T-cell (primary cell): Measurements from ENCODE around the gene LCN9. TPM values are rescaled to one million over a fixed set of nuclear protein-coding genes. Genes with fewer than 3 reads are reported as not detected.

ENCODE experiments used
- ATAC-seq, 4 experiments: fragments of 200-7000 bp in 3 of 4; fragments of 150-1000 bp in 1 of 4; cut with Tn5 transposase; replicated peaks in 1 of 4; 1 replicate in 3 of 4; 2 replicates in 1 of 4; pipeline ENCODE4 v1.10.0; 2021; ENCODE audit warnings: moderate library complexity in 3 of 4, mild to moderate bottlenecking in 2 of 4, moderate number of reproducible peaks in 1 of 4
- CTCF ChIA-PET, 2 donors: fragments of 300-600 bp; sonication (Branson Sonifier 250); formaldehyde crosslinking; loops; one replicate each; lab custom pipeline; 2022; ENCODE audit warnings: antibody characterized with exemption in 2 of 2; lab: Charles Lee
- POLR2A ChIA-PET, 2 donors: fragments of 300-600 bp; sonication (Branson Sonifier 250); formaldehyde crosslinking; loops; one replicate each; lab custom pipeline; 2022; ENCODE audit warnings: antibody characterized with exemption in 2 of 2; lab: Charles Lee
- DNase-seq, 35 experiments: peaks; one replicate each; pipeline versions ENCODE4 v3.0.0 to v3.0.0-alpha.2; 2013 to 2023
- H3K27ac ChIP-seq: one replicate; pipeline ENCODE4 v1.5.1; 2013; ENCODE audit warnings: low read length
- H3K27me3 ChIP-seq, 2 experiments: replicated peaks in 1 of 2; 1 replicate in 1 of 2; 2 replicates in 1 of 2; pipeline versions ENCODE4 v1.6.1 to v1.7.0; 2013; ENCODE audit warnings: low read length in 1 of 2, mixed read lengths in 1 of 2; ENCODE audit not compliant: control insufficient read depth in 2 of 2, insufficient read depth in 2 of 2; ENCODE audit errors: extremely low read depth in 1 of 2
- H3K36me3 ChIP-seq, 2 donors: 1 replicate in 1 of 2; 2 replicates in 1 of 2; pipeline versions ENCODE4 v1.6.1 to v1.7.0; 2013; ENCODE audit warnings: low read length in 1 of 2; ENCODE audit not compliant: control insufficient read depth in 2 of 2, insufficient read depth in 1 of 2; ENCODE audit errors: extremely low read depth in 1 of 2
- H3K4me1 ChIP-seq, 2 experiments: 1 replicate in 1 of 2; 2 replicates in 1 of 2; pipeline versions ENCODE4 v1.6.1 to v1.7.0; 2013; ENCODE audit warnings: low read length in 2 of 2, mixed read lengths in 1 of 2; ENCODE audit not compliant: insufficient read depth in 2 of 2, control insufficient read depth in 1 of 2; ENCODE audit errors: extremely low read depth in 1 of 2
- H3K4me3 ChIP-seq, 2 donors: 1 replicate in 1 of 2; 2 replicates in 1 of 2; pipeline versions ENCODE4 v1.5.1 to v1.7.0; 2013; ENCODE audit warnings: mild to moderate bottlenecking in 2 of 2, low read length in 1 of 2, moderate library complexity in 1 of 2; ENCODE audit not compliant: control insufficient read depth in 1 of 2; ENCODE audit errors: extremely low read depth in 1 of 2
- H3K9me3 ChIP-seq: 2 replicates; pipeline ENCODE4 v1.7.0; 2013
- H3K27ac Mint-ChIP-seq, 2 donors: one replicate each; pipeline ENCODE4 v1.8.0; 2020 to 2021; ENCODE audit warnings: mild to moderate bottlenecking in 2 of 2, mixed read lengths in 2 of 2
- H3K27me3 Mint-ChIP-seq, 2 donors: one replicate each; pipeline ENCODE4 v1.8.0; 2021 to 2022; ENCODE audit warnings: mixed read lengths in 2 of 2
- H3K36me3 Mint-ChIP-seq: one replicate; pipeline ENCODE4 v1.8.0; 2021; ENCODE audit warnings: mixed read lengths
- H3K4me1 Mint-ChIP-seq, 3 donors: one replicate each; pipeline ENCODE4 v1.8.0; 2020 to 2022; ENCODE audit warnings: mixed read lengths in 3 of 3, mild to moderate bottlenecking in 1 of 3
- H3K4me3 Mint-ChIP-seq, 3 donors: one replicate each; pipeline ENCODE4 v1.8.0; 2020 to 2022; ENCODE audit warnings: mild to moderate bottlenecking in 3 of 3, mixed read lengths in 3 of 3, moderate library complexity in 3 of 3
- H3K9me3 Mint-ChIP-seq, 3 donors: one replicate each; pipeline ENCODE4 v1.8.0; 2020 to 2022; ENCODE audit warnings: mixed read lengths in 3 of 3
- WGBS: methylation state at CpG from one replicate; pipeline ENCODE4 v1.1.5; 2013; ENCODE audit warnings: missing lambda C conversion rate; ENCODE audit not compliant: insufficient coverage; 5-methylcytosine and 5-hydroxymethylcytosine counted together
- total RNA-seq, 35 experiments: library from RNA in 6 of 35; stranded (reverse) in 6 of 35; fragments of 120-200 nt in 1 of 35; gene quantifications; one replicate each; pipeline versions ENCODE4 v1.2.1 to v1.2.4 and lab custom pipeline; 2013 to 2026

Gene LCN9
- total RNA-seq, 5 donors from 2014 or later (not counting 1 experiment from before 2014, with no cell fraction given), result not detected

- no peaks in the 10 kb centered on the region for H3K36me3 ChIP-seq
- ATAC-seq (no peak), DNase-seq (no peak)
- POLR2A ChIA-PET, result no interaction called here
- H3K4me3 ChIP-seq, result no peak overlapping the region
- Mint-ChIP-seq H3K9me3 (no peaks in the 10 kb centered on the region), H3K36me3 (no peaks in the 10 kb centered on the region), H3K27ac (no peak overlapping the region), H3K4me3 (no peak overlapping the region), H3K27me3 (peaks cover 12 to 19% of the 10 kb centered on the region in 2 donors), H3K4me1 (no peaks in the 10 kb centered on the region)
- CTCF ChIA-PET, result no interaction called here
- peaks cover 0 to 15% of the 10 kb centered on the region in 2 experiments for H3K27me3 ChIP-seq
- no peaks in the 10 kb centered on the region for H3K9me3 ChIP-seq
- no peaks in the 10 kb centered on the region for H3K4me1 ChIP-seq
- H3K27ac ChIP-seq, result no peak overlapping the region
- 79% methylated on average over 9 of the region's 15 CpGs for WGBS
Observed at GRCh38 chr9:135657416-135657815, 5.7 kb upstream of the LCN9 start.

DNA sequence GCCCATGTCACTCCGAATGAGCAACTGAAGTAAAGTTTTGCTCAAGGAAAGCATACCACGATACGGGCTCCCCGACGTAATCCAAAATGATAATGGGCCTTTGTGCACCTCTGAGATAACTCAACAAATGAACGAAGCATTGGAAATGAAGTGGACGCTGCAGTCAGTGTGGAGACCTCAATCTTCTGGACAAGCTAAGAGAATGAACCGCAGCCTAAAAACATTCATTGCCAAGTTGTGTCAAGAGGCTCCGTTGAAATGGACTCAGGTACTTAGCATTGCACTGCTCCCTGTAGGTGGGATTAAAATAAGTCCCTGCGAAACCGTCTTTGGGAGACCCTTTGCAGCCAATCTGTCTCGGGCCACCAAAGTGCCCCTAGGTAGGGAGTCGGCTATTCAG lies 3.9 kb upstream of the LCN9 start:
- Mint-ChIP-seq H3K4me3 (no peak overlapping the region), H3K9me3 (no peaks in the 10 kb centered on the region), H3K27me3 (peaks cover 12 to 17% of the 10 kb centered on the region in 2 donors), H3K36me3 (no peaks in the 10 kb centered on the region), H3K27ac (no peak overlapping the region), H3K4me1 (no peaks in the 10 kb centered on the region)
- Histone ChIP-seq H3K4me3 (no peak overlapping the region), H3K27ac (no peak overlapping the region), H3K36me3 (no peaks in the 10 kb centered on the region), H3K27me3 (peaks cover 0 to 21% of the 10 kb centered on the region in 2 experiments), H3K9me3 (no peaks in the 10 kb centered on the region), H3K4me1 (no peaks in the 10 kb centered on the region)
- ChIA-PET CTCF (no interaction called here), POLR2A (no interaction called here)
- DNase-seq (no peak), ATAC-seq (no peak)
- WGBS, result 81% methylated on average over 11 of the region's 13 CpGs

GRCh38 chr9:135660407-135660806 lies 2.7 kb upstream of the LCN9 start:
- Mint-ChIP-seq H3K27ac (no peak overlapping the region), H3K4me3 (no peak overlapping the region), H3K4me1 (no peaks in the 10 kb centered on the region), H3K36me3 (no peaks in the 10 kb centered on the region), H3K9me3 (no peaks in the 10 kb centered on the region), H3K27me3 (peaks cover 6 to 8% of the 10 kb centered on the region in 2 donors)
- H3K4me1 ChIP-seq, result no peaks in the 10 kb centered on the region
- ChIA-PET POLR2A (no interaction called here), CTCF (no interaction called here)
- ATAC-seq, result no peak
- no peak for DNase-seq
- H3K9me3 ChIP-seq, result no peaks in the 10 kb centered on the region
- peaks cover 0 to 24% of the 10 kb centered on the region in 2 experiments for H3K27me3 ChIP-seq
- 90% methylated on average over 17 of the region's 22 CpGs for WGBS
- no peak overlapping the region for H3K27ac ChIP-seq
- H3K4me3 ChIP-seq, result no peak overlapping the region
- H3K36me3 ChIP-seq, result no peaks in the 10 kb centered on the region

GRCh38 chr9:135661816-135662560 lies 1.1 kb upstream of the LCN9 start:
- no peaks in the 10 kb centered on the region for H3K9me3 Mint-ChIP-seq
- no peak overlapping the region for H3K4me3 ChIP-seq
- H3K4me1 ChIP-seq, result no peaks in the 10 kb centered on the region
- H3K27ac Mint-ChIP-seq, result no peak overlapping the region
- ATAC-seq (no peak), DNase-seq (no peak)
- H3K27ac ChIP-seq, result no peak overlapping the region
- H3K36me3 Mint-ChIP-seq, result no peaks in the 10 kb centered on the region
- CTCF ChIA-PET, result no interaction called here
- H3K27me3 Mint-ChIP-seq, result peaks cover 0 to 2% of the 10 kb centered on the region in 2 donors
- H3K27me3 ChIP-seq, result peaks cover 0 to 18% of the 10 kb centered on the region in 2 experiments
- H3K36me3 ChIP-seq, result no peaks in the 10 kb centered on the region
- 93% methylated on average over 7 of the region's 19 CpGs for WGBS
- H3K9me3 ChIP-seq, result no peaks in the 10 kb centered on the region
- POLR2A ChIA-PET, result no interaction called here
- H3K4me1 Mint-ChIP-seq, result no peaks in the 10 kb centered on the region
- H3K4me3 Mint-ChIP-seq, result no peak overlapping the region

DNA sequence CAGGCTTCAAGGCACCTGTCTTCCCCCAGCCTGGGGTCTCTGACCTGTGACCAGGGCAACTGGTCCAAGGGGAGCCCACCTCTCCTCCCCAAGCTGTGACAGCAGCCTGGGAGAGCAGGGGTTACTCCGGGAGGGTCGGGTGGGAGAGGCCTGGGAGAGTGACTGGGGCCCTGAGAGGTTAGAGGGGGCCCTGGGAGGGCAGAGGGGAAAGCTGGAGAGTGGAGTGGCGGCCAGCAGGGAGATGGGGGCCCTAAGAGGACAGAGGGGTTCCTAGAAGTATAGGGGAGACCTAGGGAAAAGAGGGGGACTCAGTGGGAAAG lies 302 bp downstream of the LCN9 start:
- 40% methylated on average over 3 of the region's 3 CpGs for WGBS
- ATAC-seq, result no peak
- H3K27me3 Mint-ChIP-seq, result peaks cover 0 to 2% of the 10 kb centered on the region in 2 donors
- ChIA-PET CTCF (no interaction called here), POLR2A (no interaction called here)
- H3K36me3 Mint-ChIP-seq, result no peaks in the 10 kb centered on the region
- Histone ChIP-seq H3K4me3 (no peak overlapping the region), H3K4me1 (no peaks in the 10 kb centered on the region), H3K9me3 (no peaks in the 10 kb centered on the region), H3K27me3 (peaks cover 0 to 21% of the 10 kb centered on the region in 2 experiments), H3K36me3 (no peaks in the 10 kb centered on the region), H3K27ac (no peak overlapping the region)
- DNase-seq, result no peak
- H3K4me1 Mint-ChIP-seq, result no peaks in the 10 kb centered on the region
- H3K9me3 Mint-ChIP-seq, result no peaks in the 10 kb centered on the region
- no peak overlapping the region for H3K4me3 Mint-ChIP-seq
- no peak overlapping the region for H3K27ac Mint-ChIP-seq

- no peak for ATAC-seq
- DNase-seq, result no peak
- Histone ChIP-seq H3K4me3 (no peak overlapping the region), H3K4me1 (no peaks in the 10 kb centered on the region), H3K9me3 (no peaks in the 10 kb centered on the region), H3K36me3 (no peaks in the 10 kb centered on the region), H3K27me3 (peaks cover 0 to 19% of the 10 kb centered on the region in 2 experiments), H3K27ac (no peak overlapping the region)
- Mint-ChIP-seq H3K27ac (no peak overlapping the region), H3K9me3 (no peaks in the 10 kb centered on the region), H3K4me1 (no peaks in the 10 kb centered on the region), H3K4me3 (no peak overlapping the region), H3K27me3 (peaks cover 0 to 2% of the 10 kb centered on the region in 2 donors), H3K36me3 (no peaks in the 10 kb centered on the region)
- CTCF ChIA-PET, result no interaction called here
- POLR2A ChIA-PET, result no interaction called here
- WGBS, result 88% methylated on average over 12 of the region's 12 CpGs
Observed at GRCh38 chr9:135663857-135664256, 748 bp downstream of the LCN9 start.
